ENCODE data around the gene BCL2. TPM values are rescaled to one million over a fixed set of nuclear protein-coding genes. Genes with fewer than 3 reads are reported as not detected.

Gene BCL2
- total RNA-seq, 4 donors from 2014 or later = 10.7 to 37.3 (median 24.2) TPM

GRCh38 chr18:63158012-63158631, 161.4 kb downstream of the BCL2 start:
- DNase-seq (ENCODE audit: low spot score in 2 of 2) = no peak
- H3K27me3 ChIP-seq = no peaks in the 10 kb centered on the region
- TF ChIP-seq CTCF (IDR thresholded peaks at IDR 0.05) (no peak), POLR2AphosphoS5 (IDR thresholded peaks at IDR 0.05) (no peak), EP300 (IDR thresholded peaks at IDR 0.05) (no peak), POLR2A (IDR thresholded peaks at IDR 0.05) (no peak)
- H3K27ac ChIP-seq = no peak overlapping the region
- 71% methylated on average over 7 of the region's 7 CpGs for WGBS
- no peaks in the 10 kb centered on the region for H3K9me3 ChIP-seq
- no peaks in the 10 kb centered on the region for H3K36me3 ChIP-seq
- H3K4me3 ChIP-seq = no peak overlapping the region
- H3K4me1 ChIP-seq = peaks cover 70% of the 10 kb centered on the region

GRCh38 chr18:63157293-63158011, 162.1 kb downstream of the BCL2 start:
- Histone ChIP-seq H3K4me1 (peaks cover 64% of the 10 kb centered on the region), H3K27ac (no peak overlapping the region), H3K27me3 (no peaks in the 10 kb centered on the region), H3K4me3 (no peak overlapping the region), H3K36me3 (no peaks in the 10 kb centered on the region), H3K9me3 (no peaks in the 10 kb centered on the region)
- WGBS = 86% methylated on average over 15 of the region's 15 CpGs
- no peak for DNase-seq (ENCODE audit: low spot score in 2 of 2)
- TF ChIP-seq POLR2A (IDR thresholded peaks at IDR 0.05) = no peak

GRCh38 chr18:63155910-63156773, 163.4 kb downstream of the BCL2 start:
- Histone ChIP-seq H3K27ac (peak overlapping the region; percentile 30), H3K36me3 (no peaks in the 10 kb centered on the region), H3K4me1 (peaks cover 51% of the 10 kb centered on the region), H3K9me3 (no peaks in the 10 kb centered on the region), H3K27me3 (no peaks in the 10 kb centered on the region), H3K4me3 (peak overlapping the region; percentile 36)
- no peak for TF ChIP-seq POLR2A (IDR thresholded peaks at IDR 0.05)
- no peak for TF ChIP-seq CTCF (IDR thresholded peaks at IDR 0.05)
- no peak for TF ChIP-seq POLR2AphosphoS5 (IDR thresholded peaks at IDR 0.05)
- no peak for TF ChIP-seq EP300 (IDR thresholded peaks at IDR 0.05)
- no peak for DNase-seq (ENCODE audit: low spot score in 2 of 2)
- WGBS = 53% methylated on average over 14 of the region's 14 CpGs

DNA sequence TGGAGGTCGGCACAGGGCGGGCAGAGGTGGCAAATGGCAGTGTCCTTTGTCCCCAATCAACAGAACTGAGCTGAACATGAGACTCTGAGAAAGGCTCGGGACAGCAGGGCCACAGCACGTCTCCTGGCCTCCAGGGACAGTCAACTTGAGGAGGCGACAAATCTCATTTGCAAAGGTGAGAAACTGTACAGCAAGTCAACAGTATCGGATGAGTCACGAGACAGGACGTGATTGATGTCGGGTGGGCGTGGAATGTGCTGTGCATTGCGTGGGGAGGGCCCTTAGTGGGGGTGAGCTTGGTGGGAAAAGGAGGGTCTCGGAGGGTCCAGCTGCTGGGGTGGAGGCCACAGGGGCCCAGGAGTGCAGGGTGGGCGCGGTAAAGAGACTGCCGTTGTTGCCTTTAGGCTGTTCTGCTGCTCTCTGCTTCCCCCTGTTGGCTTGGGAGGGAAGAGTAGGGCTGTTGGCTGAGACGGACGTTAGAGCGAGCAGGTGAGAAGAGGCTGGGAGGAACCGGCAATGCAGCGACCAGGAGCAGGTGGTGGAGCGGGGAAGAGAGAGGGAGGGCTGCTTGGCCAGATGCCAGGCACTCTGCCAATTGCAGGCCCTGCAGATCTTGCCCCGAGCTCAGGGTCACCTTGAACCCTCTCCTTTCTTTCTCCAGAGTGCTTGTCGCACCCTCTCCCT, 164.3 kb downstream of the BCL2 start:
- Histone ChIP-seq H3K4me3 (peak overlapping the region; percentile 36), H3K27me3 (no peaks in the 10 kb centered on the region), H3K4me1 (peaks cover 43% of the 10 kb centered on the region), H3K36me3 (no peaks in the 10 kb centered on the region), H3K27ac (peak overlapping the region; percentile 30), H3K9me3 (no peaks in the 10 kb centered on the region)
- WGBS = 49% methylated on average over 23 of the region's 23 CpGs
- TF ChIP-seq CTCF (IDR thresholded peaks at IDR 0.05) = peak; percentile 73 to 84
- TF ChIP-seq POLR2AphosphoS5 (IDR thresholded peaks at IDR 0.05) = no peak
- DNase-seq (ENCODE audit: low spot score in 2 of 2) = peak in 1 of 2 donors; percentile 71

- peaks cover 35% of the 10 kb centered on the region for H3K4me1 ChIP-seq
- DNase-seq (ENCODE audit: low spot score in 2 of 2) = no peak
- no peak overlapping the region for H3K4me3 ChIP-seq
- no peaks in the 10 kb centered on the region for H3K9me3 ChIP-seq
- no peak overlapping the region for H3K27ac ChIP-seq
- TF ChIP-seq EP300 (IDR thresholded peaks at IDR 0.05) (no peak), POLR2A (IDR thresholded peaks at IDR 0.05) (no peak), POLR2AphosphoS5 (IDR thresholded peaks at IDR 0.05) (no peak), CTCF (IDR thresholded peaks at IDR 0.05) (no peak)
- no peaks in the 10 kb centered on the region for H3K27me3 ChIP-seq
- H3K36me3 ChIP-seq = no peaks in the 10 kb centered on the region
- WGBS = 87% methylated on average over 10 of the region's 10 CpGs
Observed at GRCh38 chr18:63154350-63155152, 165.0 kb downstream of the BCL2 start.
